B cell (primary cell): ENCODE measurements around the gene MPDU1. TPM values are rescaled to one million over a fixed set of nuclear protein-coding genes. Genes with fewer than 3 reads are reported as not detected.

Source experiments
- ATAC-seq: fragments of 200-7000 bp; cut with Tn5 transposase; one replicate; pipeline ENCODE4 v1.10.0; 2021; ENCODE audit warnings: low read depth, mild to moderate bottlenecking, moderate number of reproducible peaks, moderate library complexity
- CTCF ChIA-PET: fragments of 350-600 bp; sonication (Branson Sonifier 250); formaldehyde crosslinking; loops from one replicate; lab custom pipeline; 2021; ENCODE audit warnings: antibody characterized with exemption, inconsistent platforms; lab: Charles Lee
- POLR2A ChIA-PET: fragments of 350-600 bp; sonication (Branson Sonifier 250); formaldehyde crosslinking; loops from one replicate; lab custom pipeline; 2021; ENCODE audit warnings: antibody characterized with exemption; lab: Charles Lee
- DNase-seq: peaks from one replicate; pipeline ENCODE4 v3.0.0; 2013
- H2AFZ ChIP-seq: 2 replicates; pipeline ENCODE4 v1.6.1; 2012; ENCODE audit warnings: mild to moderate bottlenecking, low read depth, low read length; ENCODE audit not compliant: insufficient read depth, poor library complexity, severe bottlenecking
- H3K27ac ChIP-seq, 2 donors: 1 replicate in 1 of 2; 2 replicates in 1 of 2; pipeline ENCODE4 v1.5.1; 2012 to 2013; ENCODE audit warnings: low read length in 2 of 2, mild to moderate bottlenecking in 2 of 2, moderate library complexity in 1 of 2
- H3K27me3 ChIP-seq, 4 experiments: fragments of 200-600 bp in 1 of 4; sonication (generic) in 1 of 4; replicated peaks in 1 of 4; 1 replicate in 2 of 4; 2 replicates in 2 of 4; pipeline versions ENCODE4 v1.6.1 to v1.7.0; 2013 to 2016; ENCODE audit warnings: low read length in 3 of 4, mild to moderate bottlenecking in 2 of 4, mixed read lengths in 1 of 4, moderate library complexity in 1 of 4; ENCODE audit not compliant: insufficient read depth in 4 of 4, control insufficient read depth in 3 of 4; ENCODE audit errors: control extremely low read depth in 1 of 4
- H3K36me3 ChIP-seq, 2 experiments: replicated peaks in 1 of 2; 1 replicate in 1 of 2; 2 replicates in 1 of 2; pipeline versions ENCODE4 v1.6.1 to v1.7.1; 2013; ENCODE audit warnings: low read length in 1 of 2; ENCODE audit not compliant: insufficient read depth in 2 of 2, control insufficient read depth in 1 of 2; ENCODE audit errors: control extremely low read depth in 1 of 2, extremely low read depth in 1 of 2
- H3K4me1 ChIP-seq, 2 donors: fragments of 200-600 bp in 1 of 2; sonication (generic) in 1 of 2; 1 replicate in 1 of 2; 2 replicates in 1 of 2; pipeline versions ENCODE4 v1.5.1 to v1.6.1; 2013 to 2017; ENCODE audit warnings: low read length in 2 of 2; ENCODE audit not compliant: control insufficient read depth in 2 of 2, insufficient read depth in 2 of 2
- H3K4me2 ChIP-seq: replicated peaks from 2 replicates; pipeline ENCODE3; 2012; ENCODE audit warnings: mild to moderate bottlenecking, low read depth, low read length; ENCODE audit not compliant: poor library complexity, severe bottlenecking
- H3K4me3 ChIP-seq, 5 experiments: fragments of 200-600 bp in 1 of 5; sonication (generic) in 1 of 5; 1 replicate in 3 of 5; 2 replicates in 2 of 5; pipeline versions ENCODE4 v1.5.1 to v1.7.0; 2011 to 2016; ENCODE audit warnings: low read length in 4 of 5, mild to moderate bottlenecking in 4 of 5, low read depth in 2 of 5, control low read depth in 1 of 5, moderate library complexity in 1 of 5; ENCODE audit not compliant: insufficient read depth in 1 of 5; ENCODE audit errors: control extremely low read depth in 1 of 5, extremely low read depth in 1 of 5
- H3K79me2 ChIP-seq: fragments of 200-600 bp; sonication (generic); one replicate; pipeline ENCODE4 v1.6.0; 2016; ENCODE audit warnings: low read length; ENCODE audit not compliant: control insufficient read depth, insufficient read depth
- H3K9ac ChIP-seq: fragments of 200-600 bp; sonication (generic); 2 replicates; pipeline ENCODE4 v1.6.1; 2017; ENCODE audit warnings: mild to moderate bottlenecking, low read length, moderate library complexity
- H3K9me3 ChIP-seq, 3 donors: one replicate each; pipeline versions ENCODE4 v1.6.1 to v1.7.1; 2013; ENCODE audit warnings: low read length in 2 of 3; ENCODE audit not compliant: control insufficient read depth in 2 of 3, insufficient read depth in 1 of 3; ENCODE audit errors: control extremely low read depth in 1 of 3
- H4K20me1 ChIP-seq: 2 replicates; pipeline ENCODE4 v1.6.0; 2012; ENCODE audit warnings: mild to moderate bottlenecking, low read length; ENCODE audit not compliant: insufficient read depth, control insufficient read depth, poor library complexity, severe bottlenecking
- H3K27ac Mint-ChIP-seq: one replicate; pipeline ENCODE4 v1.8.0; 2021; ENCODE audit warnings: mixed read lengths
- H3K27me3 Mint-ChIP-seq: one replicate; pipeline ENCODE4 v1.8.0; 2021; ENCODE audit warnings: mixed read lengths
- H3K4me1 Mint-ChIP-seq: one replicate; pipeline ENCODE4 v1.8.0; 2021; ENCODE audit warnings: mixed read lengths
- H3K4me3 Mint-ChIP-seq: one replicate; pipeline ENCODE4 v1.8.0; 2021; ENCODE audit warnings: mixed read lengths
- H3K9me3 Mint-ChIP-seq: one replicate; pipeline ENCODE4 v1.8.0; 2022; ENCODE audit warnings: mixed read lengths; ENCODE audit not compliant: insufficient read depth
- EZH2 ChIP-seq: IDR thresholded peaks from 2 replicates; pipeline ENCODE4 v1.6.1; 2012; ENCODE audit warnings: borderline replicate concordance, low read depth, mild to moderate bottlenecking, moderate library complexity, low read length; ENCODE audit not compliant: insufficient read depth, poor library complexity, severe bottlenecking
- whole genome bisulfite sequencing: methylation state at CpG from one replicate; pipeline ENCODE4 v1.1.5; 2013; ENCODE audit warnings: missing lambda C conversion rate; ENCODE audit not compliant: insufficient coverage; 5-methylcytosine and 5-hydroxymethylcytosine counted together
- intact Hi-C: fragments of 100-400 bp; cut with micrococcal nuclease; formaldehyde crosslinking; loops from one replicate; pipeline ENCODE4 v1.10.0; 2022
- polyA plus RNA-seq: library from polyadenylated mRNA; depleted of rRNA; stranded (reverse); fragments of >200 nt; gene quantifications from 2 replicates; pipeline ENCODE4 v1.2.3, GENCODE V29; 2012
- total RNA-seq, 2 donors: library from RNA; stranded (reverse); fragments of 120-200 nt in 1 of 2; gene quantifications; 1 replicate in 1 of 2; 2 replicates in 1 of 2; pipeline versions ENCODE4 v1.2.3 to v1.2.4, GENCODE V29; 2013 to 2022
- TF ChIP-seq, protein P1 (sequence below): fragments of 200-600 bp; IDR thresholded peaks from one replicate; pipeline ENCODE4 v1.8.0; 2022; ENCODE audit warnings: antibody characterized with exemption, mild to moderate bottlenecking

The MPDU1 gene
- total and polyA plus RNA-seq, 2 donors (not counting 1 experiment from before 2014, with no cell fraction given), result 31.7 to 51.5 TPM

DNA sequence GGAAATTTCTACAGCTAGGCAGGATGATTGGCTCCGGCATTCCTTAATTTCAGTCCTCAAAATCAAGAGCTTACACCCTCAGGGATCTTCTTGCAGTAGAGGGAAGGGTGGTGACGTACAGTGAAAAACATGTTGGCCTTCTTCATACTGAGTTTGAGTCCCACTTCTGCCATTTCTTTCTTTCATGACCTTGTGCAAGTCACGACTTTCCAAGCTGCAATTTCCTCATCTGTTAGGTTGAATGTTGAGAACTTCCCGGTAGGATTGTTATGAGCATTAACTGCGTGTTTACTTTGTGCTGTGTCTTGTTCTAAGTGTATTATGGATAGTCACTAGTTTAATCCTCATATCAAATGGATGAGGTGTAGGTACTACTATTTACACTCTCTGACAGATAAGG is 14.1 kb upstream of the MPDU1 start:
- Mint-ChIP-seq H3K27me3 (no peaks in the 10 kb centered on the region), H3K9me3 (no peaks in the 10 kb centered on the region), H3K27ac (peak overlapping the region; percentile 28), H3K4me3 (no peak overlapping the region), H3K4me1 (peaks cover 26% of the 10 kb centered on the region)
- no peak overlapping the region for H3K9ac ChIP-seq
- ChIA-PET CTCF (interaction anchor here (0.8 to 2.9 kb wide), 6 partner anchors 9 to 134 kb away, joined by 3 to 18 read pairs (median 6); partner anchors contain the start of gene WRAP53), POLR2A (interaction anchor here (1.2 kb wide), 1 partner anchor 14 kb away, joined by 5 read pairs; the partner anchor contains the start of gene MPDU1)
- H3K27ac ChIP-seq, result no peak overlapping the region
- DNase-seq (no peak), ATAC-seq (no peak)
- peaks cover 45% of the 10 kb centered on the region for H3K79me2 ChIP-seq
- H3K36me3 ChIP-seq, result peaks cover 4 to 55% of the 10 kb centered on the region in 2 experiments
- H3K27me3 ChIP-seq, result no peaks in the 10 kb centered on the region
- H2AFZ ChIP-seq, result no peak overlapping the region
- intact Hi-C loops, result no loop called here
- H4K20me1 ChIP-seq, result peaks cover 19% of the 10 kb centered on the region
- peaks cover 12 to 18% of the 10 kb centered on the region in 2 donors for H3K4me1 ChIP-seq
- TF ChIP-seq, protein P1, sequence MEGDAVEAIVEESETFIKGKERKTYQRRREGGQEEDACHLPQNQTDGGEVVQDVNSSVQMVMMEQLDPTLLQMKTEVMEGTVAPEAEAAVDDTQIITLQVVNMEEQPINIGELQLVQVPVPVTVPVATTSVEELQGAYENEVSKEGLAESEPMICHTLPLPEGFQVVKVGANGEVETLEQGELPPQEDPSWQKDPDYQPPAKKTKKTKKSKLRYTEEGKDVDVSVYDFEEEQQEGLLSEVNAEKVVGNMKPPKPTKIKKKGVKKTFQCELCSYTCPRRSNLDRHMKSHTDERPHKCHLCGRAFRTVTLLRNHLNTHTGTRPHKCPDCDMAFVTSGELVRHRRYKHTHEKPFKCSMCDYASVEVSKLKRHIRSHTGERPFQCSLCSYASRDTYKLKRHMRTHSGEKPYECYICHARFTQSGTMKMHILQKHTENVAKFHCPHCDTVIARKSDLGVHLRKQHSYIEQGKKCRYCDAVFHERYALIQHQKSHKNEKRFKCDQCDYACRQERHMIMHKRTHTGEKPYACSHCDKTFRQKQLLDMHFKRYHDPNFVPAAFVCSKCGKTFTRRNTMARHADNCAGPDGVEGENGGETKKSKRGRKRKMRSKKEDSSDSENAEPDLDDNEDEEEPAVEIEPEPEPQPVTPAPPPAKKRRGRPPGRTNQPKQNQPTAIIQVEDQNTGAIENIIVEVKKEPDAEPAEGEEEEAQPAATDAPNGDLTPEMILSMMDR, result no peak
- no peak for TF ChIP-seq EZH2
- WGBS, result 100% methylated on average over 1 of the region's 5 CpGs
- H3K4me3 ChIP-seq, result no peak overlapping the region
- H3K9me3 ChIP-seq, result no peaks in the 10 kb centered on the region
- no peak overlapping the region for H3K4me2 ChIP-seq

DNA sequence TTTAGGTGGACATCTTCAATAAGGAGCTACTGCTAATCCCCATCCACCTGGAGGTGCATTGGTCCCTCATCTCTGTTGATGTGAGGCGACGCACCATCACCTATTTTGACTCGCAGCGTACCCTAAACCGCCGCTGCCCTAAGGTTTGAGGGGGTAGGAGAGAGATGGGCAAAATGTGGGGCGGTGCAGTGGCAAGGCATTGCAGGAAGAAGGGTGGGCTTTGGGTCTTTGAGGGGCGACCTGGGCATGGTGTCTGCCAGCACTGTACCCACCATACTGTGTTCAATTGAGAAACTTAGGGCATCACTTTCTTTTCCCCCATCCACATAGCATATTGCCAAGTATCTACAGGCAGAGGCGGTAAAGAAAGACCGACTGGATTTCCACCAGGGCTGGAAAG is 13.3 kb upstream of the MPDU1 start:
- intact Hi-C loops, result loop anchor here (5.0 to 10.0 kb wide), 3 partner anchors 168 to 556 kb away; partner anchors contain the start of genes CYB5D1, NAA38, RNASEK and TMEM256
- Histone ChIP-seq H2AFZ (no peak overlapping the region), H3K27me3 (no peaks in the 10 kb centered on the region), H3K27ac (no peak overlapping the region), H3K36me3 (peaks cover 11 to 55% of the 10 kb centered on the region in 2 experiments), H3K9ac (no peak overlapping the region), H3K4me1 (peaks cover 19 to 26% of the 10 kb centered on the region in 2 donors), H3K4me3 (no peak overlapping the region), H3K4me2 (no peak overlapping the region), H4K20me1 (peaks cover 27% of the 10 kb centered on the region), H3K79me2 (peaks cover 46% of the 10 kb centered on the region), H3K9me3 (no peaks in the 10 kb centered on the region)
- CTCF ChIA-PET, result interaction anchor here (0.8 to 2.9 kb wide), 5 partner anchors 10 to 134 kb away, joined by 3 to 18 read pairs (median 3); partner anchors contain the start of gene WRAP53
- Mint-ChIP-seq H3K27ac (peak overlapping the region; percentile 71), H3K4me1 (peaks cover 34% of the 10 kb centered on the region), H3K4me3 (peak overlapping the region; percentile 18), H3K9me3 (no peaks in the 10 kb centered on the region), H3K27me3 (no peaks in the 10 kb centered on the region)
- TF ChIP-seq, protein P1, result no peak
- TF ChIP-seq EZH2, result no peak
- POLR2A ChIA-PET, result interaction anchor here (0.6 kb wide), 1 partner anchor 622 kb away, joined by 3 read pairs; no protein-coding TSS in a partner anchor
- ATAC-seq, result no peak
- 100% methylated on average over 2 of the region's 10 CpGs for WGBS
- DNase-seq, result no peak
